ENCODE data around the gene CSAD.

- no peak for TF ChIP-seq CTCF (IDR thresholded peaks at IDR 0.05)
- TF ChIP-seq POLR2A (IDR thresholded peaks at IDR 0.05) = no peak
These were observed 33.5 kb upstream of the CSAD start for GRCh38 chr12:53214221-53214620.

Measured in right lobe of liver (tissue), 4 donors.